HG03060 (cell line): Measurements from ENCODE around the gene NOC2L.

ENCODE experiments used
- ATAC-seq: cut with Tn5 transposase; IDR thresholded peaks from one replicate; pipeline ENCODE4 v1.9.1; 2021; ENCODE audit warnings: low read depth, moderate number of reproducible peaks; ENCODE audit not compliant: unreplicated experiment

NOC2L gene

DNA sequence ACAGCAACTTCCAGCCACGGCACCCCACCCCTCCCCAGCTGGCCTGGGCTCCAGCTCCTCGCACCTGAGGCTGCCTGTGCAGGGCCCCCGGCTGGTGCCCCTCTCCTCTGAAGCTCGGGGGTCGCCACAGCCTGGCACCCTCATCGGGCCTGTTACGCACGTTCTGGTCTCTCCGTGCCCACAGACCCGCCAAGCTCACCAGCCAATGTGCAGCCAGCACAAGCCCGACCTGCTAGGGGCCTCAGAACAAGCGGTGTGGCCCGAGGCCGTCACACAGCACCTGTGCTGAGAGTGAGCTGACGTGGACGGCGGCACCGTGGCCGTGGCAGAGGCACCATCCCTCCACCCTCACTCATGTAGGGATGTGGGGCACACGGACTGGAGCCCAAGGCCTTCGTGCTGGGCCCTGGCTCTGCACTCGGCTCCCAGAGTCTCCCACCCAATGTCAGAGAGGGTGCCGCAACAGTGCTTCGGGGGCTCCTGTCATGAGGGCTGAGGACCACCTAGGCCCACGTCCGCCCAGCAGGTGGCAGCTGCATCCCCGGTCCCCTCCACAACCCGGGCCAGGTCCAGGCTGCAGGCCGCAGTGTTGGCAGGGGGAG is 39.7 kb downstream of the NOC2L start:
- no peak for ATAC-seq

DNA sequence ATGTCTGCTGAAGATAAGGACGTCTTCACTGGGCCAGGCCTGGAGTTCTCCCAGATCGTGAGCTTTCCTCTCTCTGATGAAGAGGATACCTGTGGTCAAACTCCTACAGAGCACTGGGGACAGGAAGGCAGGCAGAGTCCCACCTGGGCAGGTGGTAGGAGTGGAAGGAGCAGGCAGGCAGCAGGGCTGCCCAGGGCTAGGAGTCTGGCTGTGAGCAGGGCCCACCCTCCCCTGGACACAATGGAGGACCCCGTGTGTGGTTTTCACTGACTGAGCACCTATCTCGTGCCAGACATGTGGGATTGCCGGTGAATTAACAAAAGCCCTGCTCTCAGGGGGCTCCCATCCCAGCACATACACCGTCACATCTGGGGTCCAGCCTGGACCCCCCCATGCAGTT is 40.2 kb downstream of the NOC2L start:
- ATAC-seq, result no peak

GRCh38 chr1:918353-918752 is 40.7 kb downstream of the NOC2L start:
- ATAC-seq, result no peak

GRCh38 chr1:917466-918091 is 41.5 kb downstream of the NOC2L start:
- no peak for ATAC-seq

DNA sequence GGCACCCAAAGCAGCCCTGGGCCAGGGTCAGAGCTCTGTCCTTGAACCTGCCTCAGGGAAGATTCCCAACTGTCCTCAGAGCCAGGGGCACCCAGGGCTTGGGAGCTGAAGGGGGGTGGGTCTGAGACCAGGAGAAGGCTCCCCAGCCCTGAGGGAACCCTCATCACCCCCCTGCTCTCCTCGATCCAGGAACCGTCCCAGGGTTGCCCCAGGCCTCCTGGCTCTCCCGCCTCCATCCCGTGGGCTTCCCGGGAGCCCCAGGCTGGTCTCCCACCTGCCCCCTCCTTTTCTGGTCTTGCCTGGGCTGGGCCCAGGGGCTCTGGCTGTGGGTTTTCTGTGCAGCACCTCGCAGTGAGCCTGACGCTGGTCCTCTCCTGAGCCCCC is 42.0 kb downstream of the NOC2L start:
- no peak for ATAC-seq

DNA sequence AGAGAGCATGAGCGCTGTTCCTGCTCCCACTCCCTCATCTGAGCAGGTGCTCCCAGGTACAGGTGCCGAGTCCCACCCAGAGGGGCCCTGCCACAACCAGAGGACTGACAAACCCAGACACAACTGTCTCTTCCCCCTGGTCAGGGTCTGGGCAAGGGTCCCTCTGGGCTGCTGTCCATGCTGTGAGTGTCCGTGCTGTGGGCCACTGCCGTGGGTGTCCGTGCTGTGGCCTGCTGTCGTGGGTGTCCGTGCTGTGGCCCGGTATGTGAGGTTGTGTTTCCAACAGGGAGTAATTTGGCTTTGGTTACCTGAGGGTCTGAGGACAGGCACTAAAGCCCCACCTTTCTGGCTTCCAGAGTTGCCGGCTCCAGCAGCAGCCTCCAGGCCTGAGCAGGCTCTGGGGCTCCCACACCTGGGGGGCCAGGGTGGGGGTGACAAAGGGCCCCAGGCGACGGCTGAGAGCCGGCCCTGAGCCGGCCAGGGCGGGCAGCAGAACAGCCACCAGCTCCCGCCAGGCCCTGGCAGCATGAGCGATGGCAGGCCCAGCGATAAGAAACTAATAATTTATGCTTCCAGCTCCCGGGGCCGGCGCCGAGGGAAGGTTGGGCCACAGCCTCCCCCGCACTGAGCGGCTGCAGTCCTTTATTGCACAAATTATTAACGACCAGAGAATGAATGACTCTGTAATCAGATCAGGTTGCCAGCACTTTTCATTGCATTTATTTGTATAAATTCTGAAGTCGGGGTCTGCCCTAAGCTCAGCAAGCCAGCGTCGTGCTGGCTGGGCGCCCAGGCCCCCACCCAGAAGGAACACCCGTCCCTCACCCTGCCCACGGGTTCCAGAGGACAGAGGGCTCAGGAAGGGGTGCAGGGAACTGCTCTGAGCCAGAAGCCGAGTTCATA is 42.6 kb downstream of the NOC2L start:
- ATAC-seq, result no peak

- no peak for ATAC-seq
Observed at GRCh38 chr1:915295-916172, 43.5 kb downstream of the NOC2L start.

DNA sequence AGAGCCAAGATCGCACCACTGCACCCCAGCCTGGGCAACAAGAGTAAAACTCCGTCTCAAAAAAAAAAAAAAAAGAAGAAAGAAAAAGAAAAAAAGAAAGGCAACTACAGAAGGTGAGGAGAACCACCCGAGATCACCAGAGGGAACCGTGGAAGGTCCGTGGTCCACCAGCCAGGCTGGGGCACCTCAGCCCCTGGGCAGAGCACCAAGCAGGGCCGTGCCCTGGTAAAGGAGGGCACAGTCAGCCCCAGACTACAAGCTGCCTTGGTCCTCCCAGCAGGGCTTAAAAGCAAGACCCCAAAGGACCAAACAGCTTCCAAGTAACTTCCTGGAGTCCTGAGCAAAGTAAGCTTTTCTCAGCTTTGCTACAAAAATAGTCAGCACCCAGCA is 44.2 kb downstream of the NOC2L start:
- no peak for ATAC-seq

DNA sequence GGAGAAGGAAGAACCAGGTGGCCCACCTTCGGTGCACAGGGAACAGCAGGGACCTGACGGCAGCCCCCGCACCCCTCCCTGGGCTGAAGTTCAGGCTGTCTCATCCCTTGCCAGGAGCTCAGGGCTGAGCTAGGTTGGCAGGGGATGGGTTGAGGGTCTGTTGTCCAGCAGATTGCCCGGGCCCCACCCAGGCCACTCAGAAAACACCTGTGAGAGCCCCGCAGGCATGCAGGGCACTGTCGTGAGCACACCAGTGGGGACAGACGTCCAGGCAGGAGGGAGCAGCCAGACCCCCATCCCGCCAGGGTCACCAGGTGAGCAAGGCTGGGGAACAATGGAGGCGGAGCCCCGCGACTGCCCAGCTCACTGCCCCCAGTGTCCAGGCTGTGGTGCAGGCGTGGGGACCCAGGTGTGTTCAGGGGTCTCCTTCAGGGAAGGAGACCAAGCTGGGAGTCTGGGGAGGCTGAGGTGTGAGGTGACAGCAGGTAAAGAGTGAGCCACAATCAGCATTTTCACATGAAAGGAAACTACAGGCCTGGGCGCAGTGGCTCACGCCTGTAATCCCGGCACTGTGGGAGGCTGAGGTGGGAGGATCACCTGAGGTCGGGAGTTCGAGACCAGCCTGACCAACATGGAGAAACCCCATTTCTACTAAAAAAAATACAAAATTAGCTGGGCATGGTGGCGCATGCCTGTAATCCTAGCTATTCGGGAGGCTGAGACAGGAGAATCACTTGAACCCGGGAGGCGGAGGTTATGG is 44.7 kb downstream of the NOC2L start:
- no peak for ATAC-seq

DNA sequence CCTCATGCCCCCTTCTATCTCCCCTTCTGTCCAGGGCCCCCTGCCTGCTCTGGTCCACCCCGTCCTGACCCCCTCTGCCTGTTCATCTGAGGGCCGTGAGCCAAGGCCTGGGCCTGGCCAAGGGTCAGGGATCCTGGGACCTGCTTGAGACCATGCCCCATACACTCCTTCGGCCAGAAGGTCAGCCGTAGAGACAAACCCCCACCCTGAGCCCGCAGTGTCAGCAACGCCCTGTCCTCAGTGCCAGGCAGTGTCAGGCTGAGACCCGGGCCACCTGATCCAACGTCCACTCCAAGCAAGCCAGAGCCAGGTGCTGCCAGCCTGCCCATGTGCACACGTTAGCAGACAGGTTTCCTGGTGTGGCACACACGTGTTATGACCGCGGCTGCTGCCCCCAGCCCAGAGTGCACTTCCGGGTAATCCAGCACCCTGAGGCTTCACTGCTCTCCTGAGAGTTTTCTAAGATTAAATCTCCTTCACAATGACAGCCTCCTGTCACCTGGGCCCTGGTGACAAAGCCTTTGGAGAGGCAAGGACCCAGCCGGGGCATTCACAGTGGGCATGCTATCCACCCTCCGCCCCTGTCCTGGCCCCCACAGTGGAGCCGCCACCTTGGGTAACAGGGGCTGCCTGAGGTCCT is 45.4 kb downstream of the NOC2L start:
- no peak for ATAC-seq

- no peak for ATAC-seq
Observed at GRCh38 chr1:912740-913301, 46.2 kb downstream of the NOC2L start.

GRCh38 chr1:911875-912739 is 46.9 kb downstream of the NOC2L start:
- ATAC-seq, result no peak

DNA sequence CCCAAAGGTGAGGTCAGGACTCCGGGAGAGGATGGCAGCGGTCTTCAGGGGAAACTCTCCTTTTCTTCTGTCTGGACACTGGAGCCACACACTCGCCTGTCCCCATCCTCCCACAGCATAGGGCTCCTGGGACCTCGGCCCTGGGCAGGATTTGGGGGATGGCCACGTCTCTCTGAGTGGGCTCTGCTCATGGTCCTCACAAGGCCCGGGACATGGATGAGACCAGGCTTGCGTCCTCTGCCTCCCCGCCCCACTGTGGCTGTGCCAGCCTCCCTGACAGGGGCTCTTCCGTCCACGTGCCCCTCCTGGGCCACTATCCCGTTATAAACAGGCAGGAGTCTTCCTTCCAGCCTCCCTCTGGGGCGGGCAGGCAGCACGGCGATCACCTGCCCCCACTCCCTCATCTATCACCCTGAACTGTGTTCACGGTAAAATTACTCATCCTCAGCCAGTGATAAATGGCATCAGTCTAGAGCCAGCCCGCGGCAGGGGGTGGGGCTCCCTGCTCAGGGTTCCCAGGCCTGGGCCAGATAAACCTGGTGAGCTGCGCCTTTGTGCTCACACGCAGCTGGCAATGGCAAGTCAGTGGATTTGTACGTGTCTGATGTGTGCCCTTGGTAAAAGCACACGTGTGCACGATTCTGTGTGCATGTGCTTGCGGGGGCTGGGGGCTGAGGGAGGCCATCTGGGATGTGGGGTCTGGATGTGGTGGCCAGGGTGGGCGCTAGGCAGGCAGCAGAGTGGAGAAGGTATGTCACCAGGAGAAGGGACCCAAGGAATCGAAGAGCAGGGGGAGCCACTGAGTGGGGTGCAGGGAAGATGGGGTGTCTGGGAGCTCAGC is 48.0 kb downstream of the NOC2L start:
- ATAC-seq, result no peak

- ATAC-seq, result no peak
Observed at GRCh38 chr1:910311-910880, 48.7 kb downstream of the NOC2L start.

GRCh38 chr1:909861-910310 is 49.2 kb downstream of the NOC2L start:
- no peak for ATAC-seq

DNA sequence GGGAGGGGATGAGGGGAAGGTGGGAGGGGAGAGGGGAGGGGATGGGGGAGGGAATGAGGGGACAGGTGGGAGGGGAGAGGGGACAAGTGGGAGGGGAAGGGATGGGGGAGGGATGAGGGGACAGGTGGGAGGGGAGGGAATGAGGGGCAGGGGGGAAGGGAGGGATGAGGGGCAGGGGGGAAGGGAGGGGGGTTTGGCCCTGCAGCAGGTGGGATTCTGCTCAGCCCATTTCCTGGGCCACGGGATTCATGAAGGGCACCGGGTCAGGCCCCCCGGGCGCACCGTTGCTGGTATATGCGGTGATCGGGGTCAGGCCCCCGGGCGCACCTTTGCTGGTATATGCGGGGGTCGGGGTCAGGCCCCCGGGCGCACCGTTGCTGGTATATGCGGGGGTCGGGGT is 50.4 kb downstream of the NOC2L start:
- ATAC-seq, result no peak
